ENCODE results near the gene NDUFB2.

- TF ChIP-seq CTCF (conservative IDR thresholded peaks at IDR 0.05; ENCODE audit: low read depth, low read length) (peak; percentile 64), EZH2phosphoT487 (IDR thresholded peaks at IDR 0.05; ENCODE audit: borderline replicate concordance, low read length) (no peak)
Measured at GRCh38 chr7:140674899-140675701, 21.4 kb upstream of the NDUFB2 start.
